OCI-LY3 (cell line): Measurements from ENCODE around the gene VRK3.

ENCODE experiments used
- H2AFZ ChIP-seq: fragments of 200-600, 300-600 bp; shearing (Covaris generic); 2 replicates; pipeline ENCODE4 v1.6.0; 2014; ENCODE audit warnings: antibody characterized with exemption, low read depth, low read length
- H3K27ac ChIP-seq: fragments of 200-600, 300-600 bp; sonication (generic); 2 replicates; pipeline ENCODE4 v1.5.1; 2014; ENCODE audit warnings: mild to moderate bottlenecking, low read length, moderate library complexity, mixed read lengths
- H3K27me3 ChIP-seq: fragments of 200-600, 300-600 bp; sonication (generic); 2 replicates; pipeline ENCODE4 v1.6.1; 2014; ENCODE audit warnings: low read depth, low read length, mixed read lengths
- H3K36me3 ChIP-seq: fragments of 200-600, 300-600 bp; sonication (generic); replicated peaks from 2 replicates; pipeline ENCODE3; 2014; ENCODE audit warnings: low read depth, low read length, mixed read lengths
- H3K4me1 ChIP-seq: fragments of 300-600, 200-600 bp; sonication (generic); 2 replicates; pipeline ENCODE4 v1.6.1; 2014; ENCODE audit warnings: low read length, mixed read lengths
- H3K4me2 ChIP-seq: fragments of 200-600, 300-600 bp; sonication (generic); 2 replicates; pipeline ENCODE4 v1.6.1; 2014; ENCODE audit warnings: low read length, mixed read lengths
- H3K4me3 ChIP-seq: fragments of 300-600, 200-600 bp; sonication (generic); 2 replicates; pipeline ENCODE4 v1.5.1; 2014; ENCODE audit warnings: antibody characterized with exemption, mild to moderate bottlenecking, low read length, moderate library complexity
- H3K79me2 ChIP-seq: fragments of 300-600, 200-600 bp; shearing (Covaris generic); 2 replicates; pipeline ENCODE4 v1.6.1; 2014; ENCODE audit warnings: mild to moderate bottlenecking, low read length, mixed read lengths
- H3K9ac ChIP-seq: fragments of 300-600, 200-600 bp; shearing (Covaris generic); 2 replicates; pipeline ENCODE4 v1.6.0; 2014; ENCODE audit warnings: mild to moderate bottlenecking, low read length, moderate library complexity
- H3K9me3 ChIP-seq: fragments of 200-600, 300-600 bp; shearing (Covaris generic); 2 replicates; pipeline ENCODE4 v1.6.1; 2014; ENCODE audit warnings: low read length, mixed read lengths; ENCODE audit not compliant: insufficient read depth
- H4K20me1 ChIP-seq: fragments of 200-600, 300-600 bp; sonication (generic); 2 replicates; pipeline ENCODE4 v1.6.1; 2016; ENCODE audit warnings: low read length, mixed read lengths; ENCODE audit not compliant: insufficient read depth
- EZH2phosphoT487 ChIP-seq: fragments of 200-600 bp; shearing (Covaris generic); IDR thresholded peaks from 2 replicates; pipeline ENCODE4 v1.6.1; 2018; ENCODE audit warnings: antibody characterized with exemption, mixed run types, low read depth
- TF ChIP-seq, protein P1 (sequence below): fragments of 200-600, 300-600 bp; sonication (generic); IDR thresholded peaks from 2 replicates; pipeline ENCODE4 v1.5.1; 2014; ENCODE audit warnings: antibody characterized with exemption, low read length, low read depth

The VRK3 gene

DNA sequence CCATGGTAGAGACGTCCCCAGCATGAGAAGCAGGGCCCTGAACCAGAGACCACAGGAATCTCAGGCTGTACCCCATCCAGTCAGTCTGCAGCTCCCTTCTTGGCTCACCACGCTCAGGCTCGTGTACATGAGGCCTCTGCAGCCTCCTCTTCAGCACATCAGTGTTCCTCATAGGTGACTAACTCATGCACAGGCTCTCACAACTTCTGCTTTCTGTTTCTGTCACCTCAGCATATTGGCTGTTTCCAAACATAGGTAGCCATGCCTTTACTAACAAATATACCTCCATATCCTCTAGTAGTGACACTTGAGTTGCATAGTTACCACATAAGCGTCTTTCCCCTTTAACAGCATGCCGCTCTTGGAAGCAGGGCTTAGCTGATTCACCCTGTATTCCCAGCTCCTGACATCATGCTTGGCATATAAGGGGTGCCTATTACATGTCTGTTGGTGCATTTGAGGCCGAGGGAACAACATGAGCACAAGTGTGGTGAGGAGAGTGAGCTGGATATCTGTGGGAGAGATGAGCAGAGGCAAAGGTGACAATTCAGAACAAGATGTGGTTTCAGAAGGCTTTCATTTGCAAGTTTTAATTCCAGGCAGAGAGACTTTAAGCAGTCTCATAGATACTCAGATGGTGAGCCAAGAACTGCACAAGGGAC lies 17.3 kb upstream of the VRK3 start:
- no peak for TF ChIP-seq EZH2phosphoT487
- TF ChIP-seq, protein P1, sequence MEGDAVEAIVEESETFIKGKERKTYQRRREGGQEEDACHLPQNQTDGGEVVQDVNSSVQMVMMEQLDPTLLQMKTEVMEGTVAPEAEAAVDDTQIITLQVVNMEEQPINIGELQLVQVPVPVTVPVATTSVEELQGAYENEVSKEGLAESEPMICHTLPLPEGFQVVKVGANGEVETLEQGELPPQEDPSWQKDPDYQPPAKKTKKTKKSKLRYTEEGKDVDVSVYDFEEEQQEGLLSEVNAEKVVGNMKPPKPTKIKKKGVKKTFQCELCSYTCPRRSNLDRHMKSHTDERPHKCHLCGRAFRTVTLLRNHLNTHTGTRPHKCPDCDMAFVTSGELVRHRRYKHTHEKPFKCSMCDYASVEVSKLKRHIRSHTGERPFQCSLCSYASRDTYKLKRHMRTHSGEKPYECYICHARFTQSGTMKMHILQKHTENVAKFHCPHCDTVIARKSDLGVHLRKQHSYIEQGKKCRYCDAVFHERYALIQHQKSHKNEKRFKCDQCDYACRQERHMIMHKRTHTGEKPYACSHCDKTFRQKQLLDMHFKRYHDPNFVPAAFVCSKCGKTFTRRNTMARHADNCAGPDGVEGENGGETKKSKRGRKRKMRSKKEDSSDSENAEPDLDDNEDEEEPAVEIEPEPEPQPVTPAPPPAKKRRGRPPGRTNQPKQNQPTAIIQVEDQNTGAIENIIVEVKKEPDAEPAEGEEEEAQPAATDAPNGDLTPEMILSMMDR, result no peak
- Histone ChIP-seq H3K27me3 (no peaks in the 10 kb centered on the region), H3K36me3 (peaks cover 91% of the 10 kb centered on the region), H3K27ac (peak overlapping the region; percentile 35), H3K9ac (no peak overlapping the region), H4K20me1 (peaks cover 16% of the 10 kb centered on the region; the same call in 1 of the 2 replicates), H3K79me2 (no peaks in the 10 kb centered on the region), H3K9me3 (peaks cover 7% of the 10 kb centered on the region), H3K4me3 (no peak overlapping the region), H2AFZ (no peak overlapping the region), H3K4me2 (no peak overlapping the region), H3K4me1 (peaks cover 14% of the 10 kb centered on the region)

DNA sequence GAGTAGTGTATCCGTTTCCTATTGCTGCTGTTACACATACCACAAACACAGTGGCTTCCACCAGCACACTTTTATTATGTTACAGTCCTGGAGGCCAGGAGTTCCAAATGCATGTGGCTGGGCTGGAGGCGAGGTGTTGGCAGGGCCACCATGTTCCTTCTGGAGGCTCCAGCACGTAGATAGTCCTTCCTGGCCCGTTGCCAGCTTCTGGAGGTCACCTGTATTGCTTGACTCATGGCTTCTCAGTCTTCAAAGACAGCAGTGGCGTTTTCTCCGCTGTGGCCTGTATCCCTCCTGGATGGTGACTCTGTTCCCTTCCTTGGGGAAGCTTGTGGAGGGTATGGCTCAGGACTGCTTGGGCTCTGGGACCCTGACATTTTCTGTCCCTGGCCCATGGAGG lies 15.8 kb upstream of the VRK3 start:
- H3K9ac ChIP-seq, result no peak overlapping the region
- peaks cover 14% of the 10 kb centered on the region for H3K4me1 ChIP-seq
- no peaks in the 10 kb centered on the region for H3K79me2 ChIP-seq
- H2AFZ ChIP-seq, result no peak overlapping the region
- H4K20me1 ChIP-seq, result 0 out of 2 replicates have a peak, but pooled peaks cover 19% of the 10 kb centered on the region
- no peak overlapping the region for H3K27ac ChIP-seq
- H3K27me3 ChIP-seq, result no peaks in the 10 kb centered on the region
- H3K9me3 ChIP-seq, result peaks cover 7% of the 10 kb centered on the region
- TF ChIP-seq EZH2phosphoT487, result no peak
- TF ChIP-seq, protein P1, result no peak
- no peak overlapping the region for H3K4me2 ChIP-seq
- peaks cover 84% of the 10 kb centered on the region for H3K36me3 ChIP-seq
- no peak overlapping the region for H3K4me3 ChIP-seq

DNA sequence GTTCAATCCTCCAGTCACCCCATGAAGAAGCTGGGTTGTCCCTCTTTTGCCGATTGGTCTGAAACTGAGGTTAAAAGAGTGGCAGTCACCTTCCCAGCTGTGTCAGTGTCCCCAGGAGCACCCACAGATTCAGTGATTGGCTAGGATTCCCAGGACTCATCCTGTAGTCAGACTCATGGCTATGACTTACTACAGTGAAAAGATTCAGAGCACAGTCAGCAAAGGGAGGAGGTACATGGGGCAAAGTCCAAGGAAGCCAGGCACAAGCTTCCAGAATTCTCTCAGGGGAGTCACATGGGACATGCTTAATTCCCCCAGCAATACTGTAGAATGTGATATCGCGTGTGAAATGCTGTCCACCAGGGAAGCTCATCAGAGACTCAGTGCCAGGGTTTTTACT lies 14.8 kb upstream of the VRK3 start:
- no peaks in the 10 kb centered on the region for H3K27me3 ChIP-seq
- no peak overlapping the region for H3K4me3 ChIP-seq
- peaks cover 6% of the 10 kb centered on the region for H3K9me3 ChIP-seq
- no peak overlapping the region for H3K9ac ChIP-seq
- no peak overlapping the region for H3K4me2 ChIP-seq
- no peak overlapping the region for H2AFZ ChIP-seq
- peaks cover 74% of the 10 kb centered on the region for H3K36me3 ChIP-seq
- no peak overlapping the region for H3K27ac ChIP-seq
- 0 out of 2 replicates have a peak, but pooled peaks cover 19% of the 10 kb centered on the region for H4K20me1 ChIP-seq
- H3K4me1 ChIP-seq, result peaks cover 14% of the 10 kb centered on the region
- TF ChIP-seq, protein P1, result no peak
- H3K79me2 ChIP-seq, result no peaks in the 10 kb centered on the region

DNA sequence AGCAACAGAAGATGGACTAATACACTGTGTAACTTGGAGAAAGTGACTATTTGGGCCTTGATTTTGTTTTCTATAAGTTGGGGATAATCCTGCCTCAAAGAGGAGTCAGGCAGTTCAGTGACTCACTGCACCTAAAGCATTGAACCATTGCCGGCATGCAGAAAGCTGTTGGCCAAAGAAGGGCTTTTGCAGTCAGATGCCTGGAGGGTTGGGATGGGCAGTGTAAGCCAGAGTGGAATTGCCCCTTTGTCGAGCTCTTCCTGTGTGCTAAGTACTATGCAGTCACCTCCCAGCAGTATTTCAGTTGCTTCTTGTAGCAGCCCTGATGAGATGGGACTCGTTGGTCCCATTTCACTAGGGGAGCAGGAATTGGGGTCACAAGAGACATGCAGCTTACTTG lies 11.7 kb upstream of the VRK3 start:
- Histone ChIP-seq H3K4me2 (no peak overlapping the region), H3K9me3 (no peaks in the 10 kb centered on the region), H3K27me3 (no peaks in the 10 kb centered on the region), H3K27ac (no peak overlapping the region), H2AFZ (no peak overlapping the region), H3K4me3 (no peak overlapping the region), H3K4me1 (peaks cover 5% of the 10 kb centered on the region), H3K79me2 (0 out of 2 replicates have a peak, but pooled peaks cover 7% of the 10 kb centered on the region), H4K20me1 (peaks cover 32% of the 10 kb centered on the region), H3K9ac (no peak overlapping the region), H3K36me3 (peaks cover 72% of the 10 kb centered on the region)
- TF ChIP-seq, protein P1, result no peak
- no peak for TF ChIP-seq EZH2phosphoT487
